Sigmoid colon (tissue), 7 donors: Measurements from ENCODE around the gene BRF1. TPM values are rescaled to one million over a fixed set of nuclear protein-coding genes. Genes with fewer than 3 reads are reported as not detected.
"Not testable (repeated sequence)": the region's sequence is repeated elsewhere in the genome, so short reads cannot be mapped to it uniquely, and the experiment has no call there.

Experiments used
- DNase-seq: peaks from one replicate; pipeline ENCODE4 v3.0.0-alpha.2; 2019
- H3K27ac ChIP-seq, 4 donors: fragments of 200-600 bp; sonication (generic); one replicate each; pipeline ENCODE4 v1.5.1; 2016 to 2019; ENCODE audit warnings: mild to moderate bottlenecking in 1 of 4
- H3K27me3 ChIP-seq, 3 donors: fragments of 200-600 bp; sonication (generic); one replicate each; pipeline ENCODE4 v1.5.1; 2019; ENCODE audit warnings: mild to moderate bottlenecking in 1 of 3
- H3K36me3 ChIP-seq, 4 donors: fragments of 200-600 bp; sonication (generic); one replicate each; pipeline ENCODE4 v1.5.1; 2016 to 2019
- H3K4me1 ChIP-seq, 4 donors: fragments of 200-600 bp; sonication (generic); one replicate each; pipeline ENCODE4 v1.5.1; 2017 to 2019
- H3K4me3 ChIP-seq, 4 donors: fragments of 200-600 bp; sonication (generic); one replicate each; pipeline ENCODE4 v1.5.1; 2017 to 2019; ENCODE audit warnings: mild to moderate bottlenecking in 2 of 4, moderate library complexity in 1 of 4
- H3K9me3 ChIP-seq, 4 donors: fragments of 200-600 bp in 3 of 4; sonication (generic) in 3 of 4; one replicate each; pipeline versions ENCODE4 v1.5.1 to v1.6.1; 2013 to 2019
- EP300 ChIP-seq, 4 donors: sonication (generic); formaldehyde crosslinking; IDR thresholded peaks; one replicate each; pipeline ENCODE4 v1.6.1; 2017; ENCODE audit warnings: antibody characterized with exemption in 4 of 4
- POLR2A ChIP-seq, 2 donors: fragments of 450-650 bp; IDR thresholded peaks; one replicate each; pipeline ENCODE4 v1.6.1; 2016; ENCODE audit warnings: antibody characterized with exemption in 2 of 2, mild to moderate bottlenecking in 2 of 2, moderate library complexity in 2 of 2
- POLR2AphosphoS5 ChIP-seq, 4 donors: sonication (generic); formaldehyde crosslinking; IDR thresholded peaks; one replicate each; pipeline ENCODE4 v1.6.1; 2017; ENCODE audit warnings: antibody characterized with exemption in 4 of 4
- WGBS, 2 donors: extraction: QIAGEN DNeasy Blood & Tissue Kit; methylation state at CpG; one replicate each; pipeline ENCODE4 v1.1.7; 2013; 5-methylcytosine and 5-hydroxymethylcytosine counted together
- intact Hi-C: fragments of 100-400 bp; cut with DNase I; formaldehyde crosslinking; loops from one replicate; pipeline ENCODE4 v1.15.1; 2023
- polyA plus RNA-seq, 3 donors: library from polyadenylated mRNA; stranded (reverse); fragments of 200-250 nt; gene quantifications; one replicate each; pipeline ENCODE4 v1.2.3, GENCODE V29; 2013
- total RNA-seq, 4 donors: library from RNA; depleted of rRNA; stranded (reverse); fragments of >200 nt; gene quantifications; one replicate each; pipeline ENCODE4 v1.1.0, GENCODE V29; 2016
- TF ChIP-seq, protein P1 (sequence below), 4 experiments: fragments of 450-650 bp in 3 of 4; fragments of 200-600 bp in 1 of 4; IDR thresholded peaks; one replicate each; pipeline ENCODE4 v1.5.1; 2016 to 2019; ENCODE audit warnings: antibody characterized with exemption in 4 of 4, mild to moderate bottlenecking in 3 of 4, moderate library complexity in 2 of 4
- donor health status: healthy with polysubstance abuse.
- donor health status: Bipolar disorder and iron deficiency.
- donor health status: healthy.

The BRF1 gene
- total and polyA plus RNA-seq, 7 donors: 9.0 to 39.2 (median 23.7) TPM

DNA sequence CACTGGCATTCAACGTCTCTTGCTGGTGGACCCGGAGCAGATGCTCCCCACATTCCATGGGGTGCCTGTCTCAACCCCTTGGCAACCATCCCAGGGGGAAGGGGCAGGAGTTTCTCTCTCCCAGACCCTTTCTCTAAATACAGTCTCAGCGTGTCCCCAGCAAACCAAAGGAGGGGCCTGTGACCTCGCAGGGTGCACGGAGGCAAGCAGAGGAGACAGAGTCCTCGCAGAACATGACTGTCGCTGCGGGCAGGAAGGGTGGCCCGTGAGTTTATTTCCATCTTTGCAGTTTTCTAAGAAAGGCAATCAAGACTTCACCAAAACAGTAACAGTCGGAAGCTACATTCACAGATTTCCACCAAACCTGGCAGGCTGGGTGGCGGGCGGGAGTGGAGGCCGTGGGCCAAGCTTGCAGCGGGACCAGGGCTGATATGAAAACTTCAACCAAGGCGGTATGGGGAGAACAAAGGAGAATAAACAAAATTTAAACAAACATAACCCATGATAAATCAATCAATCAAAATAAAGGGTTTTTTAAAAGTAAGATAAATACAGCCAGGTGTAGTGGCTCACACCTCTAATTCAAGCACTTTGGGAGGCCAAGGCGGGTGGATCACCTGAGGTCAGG is 18.6 kb downstream of the BRF1 start:
- Histone ChIP-seq H3K36me3 (no peaks in the 10 kb centered on the region), H3K27ac (no peak overlapping the region), H3K9me3 (no peaks in the 10 kb centered on the region), H3K27me3 (no peaks in the 10 kb centered on the region), H3K4me3 (no peak overlapping the region), H3K4me1 (peaks cover 0 to 11% (median 7%) of the 10 kb centered on the region in 4 donors)
- WGBS, 2 donors: 75 to 79% methylated on average over 16 of the region's 16 CpGs
- TF ChIP-seq, protein P1, sequence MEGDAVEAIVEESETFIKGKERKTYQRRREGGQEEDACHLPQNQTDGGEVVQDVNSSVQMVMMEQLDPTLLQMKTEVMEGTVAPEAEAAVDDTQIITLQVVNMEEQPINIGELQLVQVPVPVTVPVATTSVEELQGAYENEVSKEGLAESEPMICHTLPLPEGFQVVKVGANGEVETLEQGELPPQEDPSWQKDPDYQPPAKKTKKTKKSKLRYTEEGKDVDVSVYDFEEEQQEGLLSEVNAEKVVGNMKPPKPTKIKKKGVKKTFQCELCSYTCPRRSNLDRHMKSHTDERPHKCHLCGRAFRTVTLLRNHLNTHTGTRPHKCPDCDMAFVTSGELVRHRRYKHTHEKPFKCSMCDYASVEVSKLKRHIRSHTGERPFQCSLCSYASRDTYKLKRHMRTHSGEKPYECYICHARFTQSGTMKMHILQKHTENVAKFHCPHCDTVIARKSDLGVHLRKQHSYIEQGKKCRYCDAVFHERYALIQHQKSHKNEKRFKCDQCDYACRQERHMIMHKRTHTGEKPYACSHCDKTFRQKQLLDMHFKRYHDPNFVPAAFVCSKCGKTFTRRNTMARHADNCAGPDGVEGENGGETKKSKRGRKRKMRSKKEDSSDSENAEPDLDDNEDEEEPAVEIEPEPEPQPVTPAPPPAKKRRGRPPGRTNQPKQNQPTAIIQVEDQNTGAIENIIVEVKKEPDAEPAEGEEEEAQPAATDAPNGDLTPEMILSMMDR (IDR thresholded peaks at IDR 0.05): no peak
- no peak for TF ChIP-seq POLR2A (IDR thresholded peaks at IDR 0.05)
- no peak for DNase-seq
- intact Hi-C loops: loop anchor here (5.0 kb wide), 1 partner anchor 80 kb away; no protein-coding TSS in a partner anchor

DNA sequence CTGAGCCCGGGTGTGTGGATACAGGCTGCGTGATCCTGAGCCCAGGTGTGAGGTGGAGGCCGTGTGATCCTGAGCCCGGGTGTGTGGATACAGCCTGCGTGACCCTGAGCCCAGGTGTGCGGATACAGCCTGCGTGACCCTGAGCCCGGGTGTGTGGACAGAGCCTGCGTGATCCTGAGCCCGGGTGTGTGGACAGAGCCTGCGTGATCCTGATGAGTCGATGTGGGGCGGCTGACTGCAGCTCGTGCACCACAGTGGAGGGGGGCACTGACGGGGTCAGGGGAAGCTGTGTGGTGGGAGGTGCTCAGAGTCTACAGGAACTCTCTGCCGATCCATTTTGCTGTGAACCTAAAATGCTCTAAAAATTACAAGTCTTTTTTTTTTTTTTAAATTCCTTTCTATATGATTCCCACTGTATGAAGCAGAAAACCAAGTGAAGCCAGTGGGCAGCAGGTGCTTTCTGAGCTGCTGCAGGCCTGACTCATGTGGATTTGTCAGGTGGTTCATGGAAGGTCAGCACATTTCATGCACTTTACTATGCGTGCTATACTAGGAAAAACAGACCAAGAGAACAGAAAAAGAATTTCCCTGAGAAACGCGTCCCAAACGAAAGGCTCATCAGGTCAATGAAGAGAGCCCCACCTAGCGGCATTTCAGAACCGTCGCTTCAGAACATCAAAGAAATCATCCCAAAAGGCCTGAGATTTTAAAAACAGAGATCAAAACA is 19.3 kb downstream of the BRF1 start:
- no peak for DNase-seq
- intact Hi-C loops: loop anchor here (5.0 kb wide), 1 partner anchor 79 kb away; no protein-coding TSS in a partner anchor
- no peaks in the 10 kb centered on the region for H3K36me3 ChIP-seq
- H3K27ac ChIP-seq: no peak overlapping the region
- H3K4me3 ChIP-seq: no peak overlapping the region
- 63 to 71% methylated on average over 23 of the region's 23 CpGs for WGBS, 2 donors
- H3K4me1 ChIP-seq: peaks cover 0 to 11% (median 5%) of the 10 kb centered on the region in 4 donors
- no peaks in the 10 kb centered on the region for H3K27me3 ChIP-seq
- no peaks in the 10 kb centered on the region for H3K9me3 ChIP-seq
- no peak for TF ChIP-seq POLR2AphosphoS5 (IDR thresholded peaks at IDR 0.05)
- TF ChIP-seq, protein P1 (IDR thresholded peaks at IDR 0.05): peak in 2 of 4 experiments; percentile 27 to 45
- no peak for TF ChIP-seq POLR2A (IDR thresholded peaks at IDR 0.05)
- TF ChIP-seq EP300 (IDR thresholded peaks at IDR 0.05): no peak

DNA sequence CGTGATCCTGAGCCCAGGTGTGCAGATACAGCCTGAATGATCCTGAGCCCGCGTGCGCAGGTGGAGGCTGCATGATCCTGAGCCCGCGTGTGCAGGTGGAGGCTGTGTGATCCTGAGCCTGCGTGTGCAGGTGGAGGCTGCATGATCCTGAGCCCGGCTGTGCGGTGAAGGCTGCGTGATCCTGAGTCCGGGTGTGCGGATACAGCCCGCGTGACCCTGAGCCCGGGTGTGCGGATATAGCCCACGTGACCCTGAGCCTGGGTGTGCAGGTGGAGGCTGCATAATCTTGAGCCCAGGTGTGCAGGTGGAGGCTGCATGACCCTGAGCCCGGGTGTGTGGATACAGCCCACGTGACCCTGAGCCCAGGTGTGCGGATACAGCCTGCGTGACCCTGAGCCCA is 20.3 kb downstream of the BRF1 start:
- H3K36me3 ChIP-seq: no peaks in the 10 kb centered on the region
- intact Hi-C loops: loop anchor here (5.0 kb wide), 1 partner anchor 78 kb away; no protein-coding TSS in a partner anchor
- H3K27me3 ChIP-seq: no peaks in the 10 kb centered on the region
- TF ChIP-seq POLR2AphosphoS5 (IDR thresholded peaks at IDR 0.05) (no peak), POLR2A (IDR thresholded peaks at IDR 0.05) (no peak), EP300 (IDR thresholded peaks at IDR 0.05) (no peak)
- TF ChIP-seq, protein P1 (IDR thresholded peaks at IDR 0.05): no peak
- DNase-seq: no peak
- peaks cover 0 to 11% (median 5%) of the 10 kb centered on the region in 4 donors for H3K4me1 ChIP-seq
- WGBS, 2 donors: 95 to 96% methylated on average over 21 of the region's 21 CpGs
- no peaks in the 10 kb centered on the region for H3K9me3 ChIP-seq
- no peak overlapping the region for H3K27ac ChIP-seq
- no peak overlapping the region for H3K4me3 ChIP-seq

DNA sequence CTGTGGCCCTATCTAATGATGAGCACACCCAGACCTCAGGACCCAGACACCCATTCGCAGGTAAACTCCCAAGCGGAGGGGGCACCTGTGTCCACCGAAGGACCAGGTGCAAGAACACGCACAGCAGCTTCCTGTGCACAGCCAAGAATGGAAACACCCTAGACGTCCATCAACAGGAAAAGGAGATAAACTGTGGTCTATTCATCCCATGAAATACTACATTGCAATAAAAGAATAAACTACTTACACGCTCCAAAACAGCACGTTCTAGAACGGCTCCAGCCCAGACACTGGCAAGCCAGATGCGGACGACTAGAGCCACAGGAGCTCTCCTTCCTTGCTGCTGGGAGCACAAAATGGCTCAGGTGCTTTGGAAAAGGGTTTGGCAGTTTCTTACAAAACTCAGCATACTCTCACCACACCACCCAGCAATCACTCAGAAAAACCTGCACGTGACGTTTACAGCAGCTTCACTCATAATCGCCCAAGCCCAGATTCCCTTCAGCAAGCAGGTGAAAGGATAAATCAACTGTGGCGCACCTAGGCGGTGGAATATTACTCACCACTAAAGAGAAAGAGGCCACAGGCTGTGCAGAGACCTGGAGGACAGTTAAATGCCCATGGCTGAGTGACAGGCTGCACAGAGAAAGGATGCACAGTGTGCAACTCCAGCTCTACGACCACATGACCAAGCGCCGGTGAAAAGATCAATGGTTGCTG is 21.0 kb downstream of the BRF1 start:
- whole genome bisulfite sequencing, 2 donors: 37 to 79% methylated on average over 18 of the region's 18 CpGs
- no peak for DNase-seq
- Histone ChIP-seq H3K9me3 (no peaks in the 10 kb centered on the region), H3K36me3 (no peaks in the 10 kb centered on the region), H3K27me3 (no peaks in the 10 kb centered on the region), H3K4me1 (peaks cover 0 to 11% (median 5%) of the 10 kb centered on the region in 4 donors), H3K27ac (no peak overlapping the region), H3K4me3 (no peak overlapping the region)
- TF ChIP-seq POLR2AphosphoS5 (IDR thresholded peaks at IDR 0.05): no peak
- TF ChIP-seq, protein P1 (IDR thresholded peaks at IDR 0.05): no peak
- no peak for TF ChIP-seq EP300 (IDR thresholded peaks at IDR 0.05)
- TF ChIP-seq POLR2A (IDR thresholded peaks at IDR 0.05): no peak
- intact Hi-C loops: loop anchor here (5.0 kb wide), 1 partner anchor 78 kb away; no protein-coding TSS in a partner anchor

DNA sequence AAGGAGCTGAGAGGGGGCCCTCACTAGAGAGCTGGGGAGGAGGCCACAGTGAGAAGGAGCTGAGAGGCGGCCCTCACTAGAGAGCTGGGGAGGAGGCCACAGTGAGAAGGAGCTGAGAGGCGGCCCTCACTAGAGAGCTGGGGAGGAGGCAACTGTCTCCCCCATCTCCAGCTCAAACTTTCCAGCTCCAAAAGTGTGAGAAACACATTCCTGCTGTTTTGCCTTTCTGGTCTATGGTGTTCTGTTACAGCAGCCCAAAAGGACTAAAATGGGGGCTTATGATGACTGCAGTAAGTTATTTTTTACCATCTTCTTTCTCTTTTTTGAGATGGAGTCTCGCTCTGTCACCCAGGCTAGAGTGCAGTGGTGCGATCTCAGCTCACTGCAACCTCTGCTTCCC is 23.4 kb downstream of the BRF1 start:
- WGBS, 2 donors: 48 to 100% methylated on average over 2 to 3 of the region's 4 CpGs
- H3K4me3 ChIP-seq, intact Hi-C loops, DNase-seq, H3K27me3 ChIP-seq, H3K9me3 ChIP-seq, H3K27ac ChIP-seq, H3K36me3 ChIP-seq: not testable (repeated sequence)
- peaks cover 0 to 11% (median 5%) of the 10 kb centered on the region in 4 donors for H3K4me1 ChIP-seq
